Activated CD4-positive, alpha-beta T cell treated with anti-CD3 and anti-CD28 coated beads, Interleukin-10, Interleukin-2, amounts not matched to agents 100 ng/mL and 50 ng/mL, durations not matched to agents 16 hours and 8 hours (primary cell): ENCODE data around the gene SYT7.

Experiments used
- DNase-seq: peaks from one replicate; pipeline ENCODE4 v3.0.0-alpha.2; 2020

SYT7 gene

GRCh38 chr11:61534933-61535839 lies 45.7 kb downstream of the SYT7 start:
- no peak for DNase-seq

GRCh38 chr11:61534025-61534932 lies 46.6 kb downstream of the SYT7 start:
- DNase-seq: no peak

GRCh38 chr11:61533401-61533800 lies 47.5 kb downstream of the SYT7 start:
- DNase-seq: no peak

- no peak for DNase-seq
These were observed 47.9 kb downstream of the SYT7 start for GRCh38 chr11:61533039-61533375.

GRCh38 chr11:61532134-61533038 lies 48.5 kb downstream of the SYT7 start:
- peak; percentile 61 for DNase-seq

GRCh38 chr11:61531044-61531443 lies 49.8 kb downstream of the SYT7 start:
- no peak for DNase-seq

- DNase-seq: no peak
These were observed 51.2 kb downstream of the SYT7 start for GRCh38 chr11:61529537-61530225.

- DNase-seq: no peak
These were observed 52.8 kb downstream of the SYT7 start for GRCh38 chr11:61528114-61528513.

GRCh38 chr11:61526956-61527731 lies 53.7 kb downstream of the SYT7 start:
- no peak for DNase-seq

- no peak for DNase-seq
These were observed 54.6 kb downstream of the SYT7 start for GRCh38 chr11:61526229-61526628.

GRCh38 chr11:61524963-61525587 lies 55.8 kb downstream of the SYT7 start:
- no peak for DNase-seq

- no peak for DNase-seq
These were observed 56.4 kb downstream of the SYT7 start for GRCh38 chr11:61524446-61524845.

- no peak for DNase-seq
These were observed 58.0 kb downstream of the SYT7 start for GRCh38 chr11:61522881-61523280.

- no peak for DNase-seq
These were observed 62.7 kb downstream of the SYT7 start for GRCh38 chr11:61518032-61518795.

GRCh38 chr11:61516675-61517572 lies 64.0 kb downstream of the SYT7 start:
- peak; percentile 49 for DNase-seq

- peak; percentile 9 for DNase-seq
These were observed 64.7 kb downstream of the SYT7 start for GRCh38 chr11:61516191-61516590.

GRCh38 chr11:61515686-61516085 lies 65.2 kb downstream of the SYT7 start:
- DNase-seq: no peak

- DNase-seq: no peak
These were observed 66.6 kb downstream of the SYT7 start for GRCh38 chr11:61514050-61514917.
